Measurements from ENCODE around the gene SSH2.
"Not testable (repeated sequence)": the region's sequence is repeated elsewhere in the genome, so short reads cannot be mapped to it uniquely, and the experiment has no call there.

GRCh38 chr17:29957488-29957887 lies 27.5 kb upstream of the SSH2 start:
- not testable (repeated sequence) for TF ChIP-seq CTCF, POLR2A (IDR thresholded peaks at IDR 0.05)

All from thyroid gland (tissue), 4 donors.